GM21390 (cell line): ENCODE measurements around the gene C2orf80.
A peak's percentile ranks its signal among the peaks of the same experiment; 100 is the strongest.
"Not testable (repeated sequence)": the region's sequence is repeated elsewhere in the genome, so short reads cannot be mapped to it uniquely, and the experiment has no call there.

Experiments used
- ATAC-seq: cut with Tn5 transposase; IDR thresholded peaks from one replicate; pipeline ENCODE4 v1.9.1; 2021; ENCODE audit not compliant: unreplicated experiment

The C2orf80 gene

GRCh38 chr2:208182835-208183234 lies 7.0 kb downstream of the C2orf80 start:
- ATAC-seq: no peak

GRCh38 chr2:208179028-208179609 lies 10.7 kb downstream of the C2orf80 start:
- ATAC-seq: no peak

DNA sequence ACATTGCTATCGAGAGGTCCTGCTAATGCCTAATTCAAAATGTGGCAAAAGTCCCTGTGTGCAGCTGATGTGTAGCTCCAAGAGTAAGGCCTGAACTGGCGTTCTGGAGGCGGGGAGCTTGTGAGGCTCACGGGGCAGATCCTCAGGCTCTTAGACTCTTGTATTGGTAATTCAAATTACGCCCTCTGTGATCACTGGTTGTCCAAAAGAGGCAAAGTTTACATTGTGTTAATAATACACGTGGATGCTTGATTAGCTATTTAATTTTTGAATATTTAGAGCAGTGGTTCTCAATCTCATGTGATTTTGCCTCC lies 14.0 kb downstream of the C2orf80 start:
- no peak for ATAC-seq

DNA sequence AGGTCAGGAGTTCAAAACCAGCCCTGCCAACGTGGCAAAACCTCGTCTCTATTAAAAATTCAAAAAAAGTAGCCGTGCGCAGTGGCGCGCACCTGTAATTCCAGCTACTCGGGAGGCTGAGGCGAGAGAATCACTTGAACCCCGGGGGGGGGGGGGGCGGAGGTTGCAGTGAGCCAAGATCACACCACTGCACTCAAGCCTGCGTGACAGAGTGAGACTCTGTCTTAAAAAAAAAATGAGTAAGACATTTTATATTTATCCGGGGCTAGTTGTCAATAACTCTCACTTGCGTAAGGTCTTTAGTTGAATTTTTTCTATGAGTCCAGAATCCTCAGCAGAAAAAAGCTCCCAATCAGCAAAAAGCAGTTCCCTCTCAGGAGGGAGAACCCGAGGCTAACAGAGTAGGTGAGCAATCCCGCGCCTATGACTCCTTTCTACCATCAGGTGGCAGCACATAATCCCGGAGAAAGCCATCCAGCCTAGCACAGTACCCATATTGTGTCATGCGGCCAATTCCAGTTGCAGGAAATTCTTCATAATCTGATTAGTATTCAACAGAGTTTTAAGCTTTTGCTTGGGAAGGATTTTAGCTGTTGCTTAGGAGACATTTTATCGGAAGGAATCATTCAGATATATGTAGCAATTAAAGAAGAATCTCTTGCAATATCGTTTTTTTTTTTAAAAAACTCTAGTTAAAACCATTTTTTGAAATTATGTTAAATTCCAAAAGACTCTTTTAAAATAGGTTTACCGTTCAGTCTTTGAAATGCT lies 14.6 kb downstream of the C2orf80 start:
- peak; percentile 99 for ATAC-seq

DNA sequence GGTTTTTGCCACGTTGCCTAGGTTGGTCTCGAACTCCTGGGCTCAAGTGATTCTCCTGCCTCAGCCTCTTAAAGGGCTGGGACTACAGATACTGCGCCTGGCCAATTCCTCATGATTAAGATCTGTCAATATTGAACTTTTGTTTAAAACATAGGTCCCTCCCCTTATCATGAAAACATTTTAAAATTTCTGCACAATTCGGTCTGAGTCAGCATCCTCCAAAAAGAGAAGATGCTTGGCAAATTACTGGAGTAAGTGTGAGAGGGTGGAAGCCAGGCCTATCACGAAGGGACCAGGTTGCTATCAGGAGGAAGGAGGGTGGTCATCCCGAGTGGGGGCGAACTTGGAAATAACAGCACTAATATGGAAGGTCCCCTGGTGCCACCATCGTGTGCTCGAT lies 15.7 kb downstream of the C2orf80 start:
- ATAC-seq: no peak

DNA sequence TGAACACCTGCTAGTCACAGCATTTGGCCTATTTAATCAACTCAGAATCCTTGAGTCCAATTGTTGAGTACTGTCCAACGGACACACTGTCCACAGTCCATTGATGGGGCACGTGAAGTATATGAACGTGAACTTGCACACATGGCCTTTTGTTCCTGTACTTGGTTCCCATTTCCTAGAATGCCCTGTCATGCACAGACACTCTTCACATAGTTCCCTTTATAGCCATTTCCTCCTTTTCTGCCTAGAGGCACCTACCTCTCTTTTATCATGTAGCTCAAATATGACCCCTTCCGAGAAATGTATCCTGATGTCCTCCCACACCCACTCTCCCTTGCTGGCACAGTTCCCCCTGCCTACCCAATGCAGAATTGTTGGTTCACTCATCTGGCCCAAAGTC lies 17.7 kb downstream of the C2orf80 start:
- no peak for ATAC-seq

GRCh38 chr2:208164951-208165755 lies 24.7 kb downstream of the C2orf80 start:
- no peak for ATAC-seq

GRCh38 chr2:208163489-208163888 lies 26.3 kb downstream of the C2orf80 start, which contains the start of gene CRYGA:
CRYGA (minus strand) TSS chr2:208163589; CDS start chr2:208163556, 33 bp downstream.
- ATAC-seq: no peak

- no peak for ATAC-seq
Measured at GRCh38 chr2:208156439-208156838, 33.4 kb downstream of the C2orf80 start.

DNA sequence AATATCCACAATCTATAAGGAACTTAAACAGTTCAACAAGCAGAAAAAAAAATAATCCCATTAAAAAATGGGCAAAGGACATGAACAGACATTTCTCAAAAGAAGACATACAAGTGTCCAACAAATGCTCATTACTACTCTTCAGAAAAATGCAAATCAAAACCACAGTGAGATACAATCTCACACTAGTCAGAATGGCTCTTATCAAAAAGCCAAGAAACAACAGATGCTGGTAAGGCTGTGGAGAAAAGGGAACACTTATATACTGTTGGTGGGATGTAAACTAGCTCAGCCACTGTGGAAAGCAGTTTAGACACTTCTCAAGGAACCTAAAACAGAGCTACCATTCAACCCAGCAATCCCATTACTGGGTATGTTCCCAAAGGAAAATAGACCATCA lies 36.7 kb downstream of the C2orf80 start:
- no peak for ATAC-seq

DNA sequence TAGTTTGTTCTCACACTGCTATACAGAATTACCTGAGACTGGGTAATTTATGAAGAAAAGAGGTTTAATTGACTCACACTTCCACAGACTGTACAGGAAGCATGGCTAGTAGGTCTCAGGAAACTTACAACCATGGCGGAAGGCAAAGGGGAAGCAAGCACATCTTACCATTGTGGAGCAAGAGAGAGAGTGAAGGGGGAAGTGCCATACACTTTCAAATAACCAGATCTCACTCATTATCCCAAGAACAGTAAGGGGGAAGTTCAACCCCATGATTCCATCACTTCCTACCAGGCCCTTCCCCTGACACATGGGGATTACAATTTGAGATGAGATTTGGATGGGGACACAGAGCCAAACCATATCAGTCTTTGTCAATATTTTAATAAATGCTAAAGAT lies 38.9 kb downstream of the C2orf80 start:
- ATAC-seq: no peak

DNA sequence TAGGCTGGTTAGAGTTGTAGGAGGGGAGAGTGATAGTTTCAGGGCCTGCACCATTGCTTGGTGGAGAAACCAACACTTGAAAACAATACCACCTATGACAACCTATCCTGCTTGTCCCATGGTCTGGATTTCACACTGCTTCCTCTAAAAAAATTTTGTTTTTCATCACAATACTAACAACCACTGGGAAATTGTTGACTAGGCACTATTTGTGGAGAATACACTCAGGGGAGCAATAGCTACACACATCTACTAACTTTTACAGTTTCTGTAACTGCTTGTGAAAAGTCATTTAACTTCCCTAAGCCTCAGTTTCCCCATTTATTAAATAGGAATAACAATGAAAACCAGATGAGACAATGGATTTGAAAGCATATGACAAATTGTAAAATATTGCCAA lies 39.7 kb downstream of the C2orf80 start:
- ATAC-seq: no peak

GRCh38 chr2:208148803-208149202 lies 41.0 kb downstream of the C2orf80 start:
- no peak for ATAC-seq

DNA sequence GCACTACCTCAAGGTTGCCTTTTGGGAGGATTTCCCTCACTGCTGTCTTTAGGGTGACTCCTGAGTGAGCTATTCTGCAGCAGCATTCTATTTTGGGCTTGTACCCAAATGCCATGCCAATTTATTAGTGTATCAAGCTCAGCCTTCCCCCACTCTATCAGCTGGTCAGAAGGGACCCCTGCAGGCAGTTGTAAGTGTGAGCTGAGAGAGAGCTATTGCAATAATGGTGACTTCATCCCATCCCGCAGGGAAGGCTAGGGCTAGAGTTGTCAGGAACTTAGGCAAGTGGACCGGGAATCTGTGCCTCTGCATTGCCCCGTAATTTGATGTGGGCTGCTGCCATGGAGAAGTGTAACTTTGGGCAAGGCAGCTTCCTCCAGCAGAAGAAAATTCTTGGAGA lies 42.1 kb downstream of the C2orf80 start:
- ATAC-seq: no peak

DNA sequence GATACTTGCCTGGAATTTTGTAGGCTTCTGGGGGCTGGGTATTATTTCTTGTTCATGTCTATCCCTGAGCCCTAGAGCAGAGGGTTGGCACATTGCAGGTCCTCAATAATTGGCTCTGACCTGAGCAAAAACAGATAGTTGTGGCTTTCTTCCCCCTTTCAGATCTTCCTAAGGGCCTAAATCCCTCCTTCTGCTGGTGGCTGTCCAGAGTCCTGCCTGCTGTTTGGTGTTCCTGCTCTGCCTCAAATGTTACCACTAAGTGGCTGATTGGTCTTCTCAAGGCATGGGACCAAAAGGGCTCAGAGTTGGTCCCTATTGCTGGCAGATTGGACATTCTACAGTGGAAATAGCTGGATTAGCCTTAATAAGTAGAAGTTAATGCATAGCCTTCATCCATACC lies 42.8 kb downstream of the C2orf80 start:
- ATAC-seq: no peak

DNA sequence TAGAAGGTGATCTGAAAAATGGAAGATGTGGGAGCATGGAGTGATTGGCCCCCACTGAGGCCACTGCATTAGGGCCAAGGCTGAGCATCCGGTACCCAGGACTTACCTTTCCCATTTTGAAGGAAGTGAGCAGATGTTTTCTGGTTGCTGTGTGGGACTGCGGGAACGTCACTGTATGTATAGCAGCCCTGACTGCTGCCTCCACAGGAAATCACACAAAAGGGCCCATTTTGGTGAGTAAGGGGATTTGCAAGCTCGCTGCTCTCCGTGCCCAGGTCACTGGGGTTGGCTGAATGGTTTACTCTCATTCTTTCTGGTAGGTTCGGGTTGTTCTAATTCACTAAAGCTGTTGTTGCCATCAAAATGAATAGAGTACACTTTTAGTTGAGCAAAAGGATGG lies 43.8 kb downstream of the C2orf80 start, which contains the start of gene CRYGB:
Gene CRYGB, minus strand, starts transcription at position 153 of the 400 bp plus-strand sequence. Its CDS starts 38 bp downstream, at position 115.
- ATAC-seq: no peak

GRCh38 chr2:208142925-208143799 lies 46.7 kb downstream of the C2orf80 start:
- ATAC-seq: no peak

GRCh38 chr2:208142240-208142924 lies 47.4 kb downstream of the C2orf80 start:
- no peak for ATAC-seq

- no peak for ATAC-seq
Measured at GRCh38 chr2:208139447-208139846, 50.4 kb downstream of the C2orf80 start.

GRCh38 chr2:208138334-208138733 lies 51.5 kb downstream of the C2orf80 start:
- not testable (repeated sequence) for ATAC-seq
